ENCODE results near the gene NXPH1. TPM values are rescaled to one million over a fixed set of nuclear protein-coding genes. Genes with fewer than 3 reads are reported as not detected.

NXPH1 gene
- total RNA-seq, 1 donor from 2014 or later, result not detected

DNA sequence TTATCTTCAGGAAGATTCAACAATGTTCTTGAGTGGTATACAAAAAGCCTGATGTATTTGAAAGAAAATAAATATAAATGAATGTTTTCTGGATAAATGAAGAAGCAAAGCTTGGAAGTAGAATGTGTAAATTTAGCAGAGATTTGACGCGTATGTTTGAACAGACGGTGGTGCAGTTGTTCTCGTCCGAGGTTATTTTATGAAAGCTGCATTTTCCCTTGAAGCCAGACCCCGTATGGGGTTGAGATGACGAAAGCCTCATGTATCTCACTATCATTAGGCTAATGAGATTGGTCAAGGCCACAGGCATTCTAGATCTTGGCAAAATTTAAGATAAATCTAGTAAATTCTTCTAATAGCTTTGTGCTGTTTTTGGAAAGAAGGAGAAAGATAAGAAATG lies 195.2 kb downstream of the NXPH1 start:
- DNase-seq (ENCODE audit: low spot score), result no peak
- TF ChIP-seq, protein P1, sequence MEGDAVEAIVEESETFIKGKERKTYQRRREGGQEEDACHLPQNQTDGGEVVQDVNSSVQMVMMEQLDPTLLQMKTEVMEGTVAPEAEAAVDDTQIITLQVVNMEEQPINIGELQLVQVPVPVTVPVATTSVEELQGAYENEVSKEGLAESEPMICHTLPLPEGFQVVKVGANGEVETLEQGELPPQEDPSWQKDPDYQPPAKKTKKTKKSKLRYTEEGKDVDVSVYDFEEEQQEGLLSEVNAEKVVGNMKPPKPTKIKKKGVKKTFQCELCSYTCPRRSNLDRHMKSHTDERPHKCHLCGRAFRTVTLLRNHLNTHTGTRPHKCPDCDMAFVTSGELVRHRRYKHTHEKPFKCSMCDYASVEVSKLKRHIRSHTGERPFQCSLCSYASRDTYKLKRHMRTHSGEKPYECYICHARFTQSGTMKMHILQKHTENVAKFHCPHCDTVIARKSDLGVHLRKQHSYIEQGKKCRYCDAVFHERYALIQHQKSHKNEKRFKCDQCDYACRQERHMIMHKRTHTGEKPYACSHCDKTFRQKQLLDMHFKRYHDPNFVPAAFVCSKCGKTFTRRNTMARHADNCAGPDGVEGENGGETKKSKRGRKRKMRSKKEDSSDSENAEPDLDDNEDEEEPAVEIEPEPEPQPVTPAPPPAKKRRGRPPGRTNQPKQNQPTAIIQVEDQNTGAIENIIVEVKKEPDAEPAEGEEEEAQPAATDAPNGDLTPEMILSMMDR (IDR thresholded peaks at IDR 0.05), result no peak
- Mint-ChIP-seq H3K27me3 (ENCODE audit: low read depth) (peaks cover 3% of the 10 kb centered on the region), H3K36me3 (ENCODE audit: low read depth) (no peaks in the 10 kb centered on the region), H3K4me1 (ENCODE audit: low read depth) (no peaks in the 10 kb centered on the region), H3K27ac (ENCODE audit: unreplicated experiment) (no peak overlapping the region), H3K4me3 (ENCODE audit: unreplicated experiment) (no peak overlapping the region), H3K9me3 (ENCODE audit: low read depth) (no peaks in the 10 kb centered on the region)

DNA sequence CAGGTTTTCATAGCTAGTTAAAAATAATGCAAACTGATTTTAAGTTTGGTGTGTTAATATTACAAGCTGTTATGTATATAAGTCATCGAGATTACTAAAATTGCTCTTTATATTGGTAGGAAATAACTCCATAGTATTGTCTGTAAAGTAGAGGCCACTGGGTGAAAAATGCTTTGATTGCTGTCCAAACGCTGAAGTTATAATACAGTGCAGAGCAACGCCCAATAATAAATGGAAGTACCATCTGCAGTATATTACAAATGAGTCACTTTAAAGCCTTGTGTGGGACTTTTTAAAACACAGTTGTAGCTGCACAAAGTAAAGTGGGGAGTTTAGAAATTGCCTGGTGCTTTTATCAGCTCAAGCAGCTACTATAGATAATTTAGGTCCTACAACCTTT lies 196.1 kb downstream of the NXPH1 start:
- H3K27me3 Mint-ChIP-seq (ENCODE audit: low read depth), result no peaks in the 10 kb centered on the region
- no peak for DNase-seq (ENCODE audit: low spot score)
- TF ChIP-seq, protein P1 (IDR thresholded peaks at IDR 0.05), result no peak
- H3K36me3 Mint-ChIP-seq (ENCODE audit: low read depth), result no peaks in the 10 kb centered on the region
- no peaks in the 10 kb centered on the region for H3K4me1 Mint-ChIP-seq (ENCODE audit: low read depth)
- no peak overlapping the region for H3K27ac Mint-ChIP-seq (ENCODE audit: unreplicated experiment)
- H3K9me3 Mint-ChIP-seq (ENCODE audit: low read depth), result no peaks in the 10 kb centered on the region
- H3K4me3 Mint-ChIP-seq (ENCODE audit: unreplicated experiment), result no peak overlapping the region

DNA sequence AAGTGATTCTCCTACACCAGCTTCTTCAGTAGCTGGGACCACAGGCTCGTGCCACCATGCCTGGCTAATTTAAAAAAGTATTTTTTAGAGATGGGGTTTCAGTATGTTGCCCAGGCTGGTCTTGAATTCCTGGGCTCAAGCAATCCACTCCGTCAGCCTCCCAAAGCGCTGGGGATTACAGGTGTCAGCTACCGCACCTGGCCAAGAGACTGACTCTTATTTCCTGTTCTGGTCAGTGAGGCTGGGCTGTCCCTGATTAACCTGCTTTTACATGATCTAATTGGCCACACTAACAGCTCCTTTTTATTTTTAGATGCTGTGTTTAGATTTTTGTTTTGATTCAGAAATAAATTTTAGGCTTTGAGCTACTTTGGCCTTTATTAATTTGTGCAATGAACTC lies 203.9 kb downstream of the NXPH1 start:
- TF ChIP-seq, protein P1 (IDR thresholded peaks at IDR 0.05), result no peak
- H3K9me3 Mint-ChIP-seq (ENCODE audit: low read depth), result no peaks in the 10 kb centered on the region
- H3K27ac Mint-ChIP-seq (ENCODE audit: unreplicated experiment), result no peak overlapping the region
- H3K36me3 Mint-ChIP-seq (ENCODE audit: low read depth), result no peaks in the 10 kb centered on the region
- H3K27me3 Mint-ChIP-seq (ENCODE audit: low read depth), result no peaks in the 10 kb centered on the region
- no peak for DNase-seq (ENCODE audit: low spot score)
- H3K4me1 Mint-ChIP-seq (ENCODE audit: low read depth), result no peaks in the 10 kb centered on the region
- H3K4me3 Mint-ChIP-seq (ENCODE audit: unreplicated experiment), result no peak overlapping the region

DNA sequence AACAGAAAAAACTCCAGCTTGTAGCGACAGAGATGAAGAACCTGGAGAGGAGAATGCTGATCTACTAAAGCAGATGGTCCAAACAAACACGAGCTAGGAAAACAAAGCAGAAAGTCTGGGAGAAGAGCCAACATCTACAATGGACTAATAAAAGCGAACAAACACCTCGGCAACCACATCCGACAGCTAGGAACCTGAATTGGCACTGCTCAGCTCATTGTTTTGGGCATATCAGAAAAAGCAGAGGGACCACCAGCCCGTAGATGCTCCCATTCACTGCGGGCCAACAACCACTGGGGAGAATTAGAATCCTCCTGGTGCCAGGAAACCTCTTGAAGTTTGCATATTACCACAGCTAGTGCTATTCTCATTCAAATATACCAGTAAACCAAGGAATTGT lies 204.7 kb downstream of the NXPH1 start:
- TF ChIP-seq, protein P1 (IDR thresholded peaks at IDR 0.05), result no peak
- no peaks in the 10 kb centered on the region for H3K4me1 Mint-ChIP-seq (ENCODE audit: low read depth)
- H3K27ac Mint-ChIP-seq (ENCODE audit: unreplicated experiment), result no peak overlapping the region
- no peaks in the 10 kb centered on the region for H3K27me3 Mint-ChIP-seq (ENCODE audit: low read depth)
- no peak overlapping the region for H3K4me3 Mint-ChIP-seq (ENCODE audit: unreplicated experiment)
- no peak for DNase-seq (ENCODE audit: low spot score)
- H3K9me3 Mint-ChIP-seq (ENCODE audit: low read depth), result no peaks in the 10 kb centered on the region
- no peaks in the 10 kb centered on the region for H3K36me3 Mint-ChIP-seq (ENCODE audit: low read depth)

DNA sequence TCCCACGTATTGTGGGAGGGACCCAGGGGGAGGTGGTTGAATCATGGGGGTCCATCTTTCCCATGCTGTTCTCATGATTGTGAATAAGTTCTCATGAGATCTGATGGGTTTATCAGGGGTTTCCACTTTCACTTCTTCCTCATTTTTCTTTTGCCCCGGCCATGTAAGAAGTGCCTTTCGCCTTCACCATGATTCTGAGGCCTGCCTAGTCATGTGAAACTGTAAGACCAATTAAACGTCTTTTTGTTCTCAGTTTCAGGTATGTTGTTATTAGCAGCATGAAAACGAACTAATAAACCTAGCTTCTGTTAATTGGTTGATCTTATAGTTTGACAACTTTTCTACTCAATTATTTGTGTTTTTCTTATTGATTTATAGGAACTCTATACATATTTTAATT lies 206.3 kb downstream of the NXPH1 start:
- TF ChIP-seq, protein P1 (IDR thresholded peaks at IDR 0.05), result no peak
- Mint-ChIP-seq H3K27me3 (ENCODE audit: low read depth) (no peaks in the 10 kb centered on the region), H3K9me3 (ENCODE audit: low read depth) (no peaks in the 10 kb centered on the region), H3K4me3 (ENCODE audit: unreplicated experiment) (no peak overlapping the region), H3K36me3 (ENCODE audit: low read depth) (no peaks in the 10 kb centered on the region), H3K4me1 (ENCODE audit: low read depth) (peaks cover 4% of the 10 kb centered on the region), H3K27ac (ENCODE audit: unreplicated experiment) (no peak overlapping the region)
- no peak for DNase-seq (ENCODE audit: low spot score)

Data from chondrocyte (in vitro differentiated cells).